Measurements from ENCODE around the gene FAM240A. TPM values are rescaled to one million over a fixed set of nuclear protein-coding genes. Genes with fewer than 3 reads are reported as not detected.

Gene FAM240A
- total and polyA plus RNA-seq, 4 donors, result not detected

- Histone ChIP-seq H3K27ac (ENCODE audit: low read depth in 1 of 2, low read length in 2 of 2) (no peak overlapping the region), H3K36me3 (ENCODE audit: control insufficient read depth in 4 of 4, insufficient read depth in 3 of 4, low read depth in 1 of 4, low read length in 3 of 4) (no peaks in the 10 kb centered on the region), H3K27me3 (ENCODE audit: control insufficient read depth in 4 of 4, insufficient read depth in 4 of 4, low read length in 3 of 4) (no peaks in the 10 kb centered on the region), H3K4me1 (ENCODE audit: control insufficient read depth in 4 of 4, insufficient read depth in 4 of 4, low read length in 3 of 4) (peaks cover 0 to 11% (median 8%) of the 10 kb centered on the region in 4 donors), H3K9me3 (ENCODE audit: control insufficient read depth in 4 of 4, low read length in 3 of 4) (no peaks in the 10 kb centered on the region), H3K9ac (ENCODE audit: low read depth in 1 of 2, low read length in 2 of 2) (no peak overlapping the region), H3K4me3 (ENCODE audit: low read depth in 1 of 3, low read length in 3 of 3) (no peak overlapping the region)
- TF ChIP-seq HNF4G (IDR thresholded peaks at IDR 0.05) (no peak), JUND (IDR thresholded peaks at IDR 0.05) (no peak), RAD21 (IDR thresholded peaks at IDR 0.05) (no peak), RXRA (IDR thresholded peaks at IDR 0.05) (no peak), HNF4A (conservative IDR thresholded peaks at IDR 0.05) (no peak), ZBTB33 (IDR thresholded peaks at IDR 0.05) (no peak), GABPA (IDR thresholded peaks at IDR 0.05 in 1 of 2, conservative IDR thresholded peaks at IDR 0.05 in 1 of 2) (no peak), MAX (IDR thresholded peaks at IDR 0.05) (no peak), ATF3 (IDR thresholded peaks at IDR 0.05) (no peak), FOXA2 (IDR thresholded peaks at IDR 0.05) (no peak), TAF1 (conservative IDR thresholded peaks at IDR 0.05) (no peak), REST (IDR thresholded peaks at IDR 0.05) (no peak), YY1 (IDR thresholded peaks at IDR 0.05) (no peak), FOXA1 (IDR thresholded peaks at IDR 0.05) (no peak), NR2F2 (IDR thresholded peaks at IDR 0.05) (no peak), CTCF (IDR thresholded peaks at IDR 0.05; ENCODE audit: low read depth, low read length, missing input control) (no peak), EGR1 (IDR thresholded peaks at IDR 0.05; ENCODE audit: low read depth in 2 of 2) (no peak), SP1 (IDR thresholded peaks at IDR 0.05) (no peak)
- no peak for DNase-seq (ENCODE audit: low spot score)
- 91% methylated on average over 4 of the region's 4 CpGs for WGBS
These were observed 13.7 kb downstream of the FAM240A start for GRCh38 chr3:46626039-46626438.
